Upper lobe of left lung (tissue), 4 donors: ENCODE data around the gene TM7SF3.

Experiments used
- CTCF ChIP-seq, 6 experiments: fragments of 450-650 bp in 4 of 6; fragments of 200-600 bp in 2 of 6; sonication (generic) in 2 of 6; IDR thresholded peaks; one replicate each; pipeline ENCODE4 v1.5.1; 2016 to 2019; ENCODE audit warnings: antibody characterized with exemption in 6 of 6
- EP300 ChIP-seq, 4 donors: sonication (generic); formaldehyde crosslinking; IDR thresholded peaks; one replicate each; pipeline ENCODE4 v1.5.1; 2017; ENCODE audit warnings: antibody characterized with exemption in 4 of 4, control low read depth in 2 of 4
- POLR2A ChIP-seq, 4 donors: fragments of 450-650 bp; IDR thresholded peaks; one replicate each; pipeline ENCODE4 v1.5.1; 2016 to 2017; ENCODE audit warnings: antibody characterized with exemption in 4 of 4, mild to moderate bottlenecking in 2 of 4

GRCh38 chr12:27025116-27025515 is 10.9 kb upstream of the TM7SF3 start:
- TF ChIP-seq EP300 (IDR thresholded peaks at IDR 0.05) (no peak), CTCF (IDR thresholded peaks at IDR 0.05) (no peak), POLR2A (IDR thresholded peaks at IDR 0.05) (no peak)
